HG02759 (cell line): ENCODE data around the gene ENDOD1.

Source experiments
- ATAC-seq: cut with Tn5 transposase; IDR thresholded peaks from one replicate; pipeline ENCODE4 v1.9.1; 2021; ENCODE audit warnings: mild to moderate bottlenecking, moderate library complexity; ENCODE audit not compliant: unreplicated experiment

Gene ENDOD1

DNA sequence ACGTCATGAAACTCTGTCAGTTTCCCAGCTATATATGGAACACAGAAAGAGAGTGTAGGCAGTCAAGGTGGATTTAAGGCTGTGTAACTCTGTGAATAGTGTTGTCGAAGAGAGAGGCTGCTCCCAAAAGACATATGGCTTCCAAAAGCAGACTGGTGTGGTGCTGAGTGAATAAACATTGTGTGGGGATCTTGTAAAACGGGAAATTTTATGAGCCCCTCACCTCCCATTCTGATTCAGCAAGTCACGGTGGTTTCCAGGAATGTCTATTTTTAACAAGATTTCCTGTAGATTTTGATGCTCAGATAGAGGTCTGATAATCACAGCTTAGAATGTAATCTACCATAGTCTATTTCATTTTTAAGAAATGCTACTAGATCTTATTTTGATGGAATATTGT lies 73.5 kb downstream of the ENDOD1 start:
- ATAC-seq: no peak

DNA sequence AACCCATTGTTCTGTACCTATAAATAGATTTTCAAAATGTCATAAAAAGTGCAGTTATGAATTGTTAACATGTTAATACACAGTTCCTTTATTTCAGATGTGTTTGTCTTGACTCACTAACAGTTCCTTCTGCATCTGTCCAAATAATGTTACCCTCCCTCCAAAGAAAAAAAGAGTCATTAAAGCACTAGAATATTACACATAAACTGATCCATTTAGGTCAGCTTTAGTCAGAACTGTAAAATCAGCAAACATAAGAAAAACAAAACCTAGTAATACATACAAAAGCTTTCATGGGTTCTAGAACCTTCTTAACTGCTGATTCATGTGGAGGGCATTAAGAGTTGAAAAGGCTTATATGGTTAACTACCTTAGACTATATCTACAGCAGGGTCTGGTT lies 76.0 kb downstream of the ENDOD1 start:
- no peak for ATAC-seq

DNA sequence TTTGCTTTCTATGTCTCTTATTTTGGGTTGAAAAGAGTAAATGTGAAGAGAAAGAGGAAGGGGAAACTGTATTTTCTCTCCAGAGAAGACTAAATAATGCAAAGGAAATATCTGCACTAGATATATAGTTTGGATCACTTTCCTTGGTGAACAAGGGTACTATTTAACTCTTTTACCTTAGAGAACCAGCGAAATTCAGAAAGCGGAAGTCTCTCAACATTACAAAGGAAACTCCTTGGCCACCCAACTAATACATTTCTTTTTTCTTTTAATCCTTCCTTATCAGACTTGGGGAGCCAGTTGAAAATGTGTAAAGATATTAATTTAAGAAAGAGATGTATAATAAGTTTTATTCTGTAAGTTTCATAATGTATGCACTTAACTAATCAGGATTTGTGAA lies 77.1 kb downstream of the ENDOD1 start:
- ATAC-seq: no peak

DNA sequence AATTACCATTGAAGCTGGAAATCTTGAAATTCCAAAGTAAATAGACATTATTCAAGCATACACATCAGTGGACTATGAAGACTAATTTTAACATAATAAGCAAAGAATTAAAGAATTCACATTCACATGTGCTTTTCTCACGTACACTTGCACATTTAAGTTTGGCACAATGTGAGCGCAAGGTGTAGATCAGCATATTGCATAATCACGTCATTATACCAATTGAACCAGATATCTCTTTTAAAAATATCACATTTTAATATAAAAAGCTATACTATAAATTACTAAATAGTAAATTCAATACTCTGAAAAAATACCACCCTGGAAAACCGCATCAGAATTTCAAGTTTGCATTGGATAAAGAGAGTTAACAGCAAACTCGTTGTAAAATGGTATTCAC lies 80.6 kb downstream of the ENDOD1 start:
- no peak for ATAC-seq

DNA sequence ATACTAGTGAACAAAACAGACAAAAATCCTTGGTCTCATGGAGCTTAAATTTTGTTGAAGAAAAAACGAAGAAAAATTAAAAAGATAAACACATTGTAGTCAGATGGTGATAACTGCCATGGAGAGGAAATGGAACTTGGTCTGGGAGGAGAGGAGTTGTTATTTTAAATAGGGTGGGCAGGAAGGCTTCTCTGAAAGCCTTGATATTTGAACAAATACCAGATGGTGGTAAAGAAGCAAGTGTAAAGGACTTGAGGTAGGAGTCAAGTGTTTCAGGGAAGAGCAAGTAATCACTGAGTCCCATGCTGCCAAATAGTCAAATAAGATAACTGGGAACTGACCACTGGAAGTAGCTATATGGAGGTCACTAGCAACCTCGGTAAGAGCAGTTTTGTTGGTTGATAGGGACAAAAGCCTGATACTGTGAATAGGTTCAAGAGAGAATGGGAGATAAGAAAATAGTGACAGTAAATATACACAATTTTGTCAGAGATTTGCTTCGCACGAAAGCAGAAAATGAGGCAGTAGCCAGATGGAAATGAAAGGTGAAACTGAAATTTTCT lies 86.3 kb downstream of the ENDOD1 start:
- ATAC-seq: no peak
